ENCODE measurements around the gene UQCR11. TPM values are rescaled to one million over a fixed set of nuclear protein-coding genes. Genes with fewer than 3 reads are reported as not detected.
A peak's percentile ranks its signal among the peaks of the same experiment; 100 is the strongest.

UQCR11 gene
- polyA plus RNA-seq, 1 donor: 82.3 TPM

DNA sequence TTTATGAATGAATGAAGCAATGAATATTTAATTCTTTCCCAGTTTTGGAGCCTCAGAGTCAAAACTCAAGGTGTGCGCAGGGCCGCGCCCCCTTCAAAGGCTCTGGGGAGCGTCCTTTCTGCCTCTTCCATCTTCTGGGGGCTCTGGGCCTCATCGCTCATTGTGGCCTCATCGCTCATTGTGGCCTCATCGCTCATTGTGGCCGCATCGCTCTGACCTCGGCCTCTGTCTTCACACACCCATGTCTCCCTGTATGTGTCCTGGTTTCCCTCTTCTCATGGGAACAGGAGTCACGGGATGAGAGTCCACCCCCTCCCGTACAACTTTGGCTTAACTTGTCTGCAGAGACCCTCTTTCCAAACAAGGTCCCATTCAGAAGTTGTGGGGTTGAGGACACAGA lies 33.9 kb downstream of the UQCR11 start:
- DNase-seq: no peak

DNA sequence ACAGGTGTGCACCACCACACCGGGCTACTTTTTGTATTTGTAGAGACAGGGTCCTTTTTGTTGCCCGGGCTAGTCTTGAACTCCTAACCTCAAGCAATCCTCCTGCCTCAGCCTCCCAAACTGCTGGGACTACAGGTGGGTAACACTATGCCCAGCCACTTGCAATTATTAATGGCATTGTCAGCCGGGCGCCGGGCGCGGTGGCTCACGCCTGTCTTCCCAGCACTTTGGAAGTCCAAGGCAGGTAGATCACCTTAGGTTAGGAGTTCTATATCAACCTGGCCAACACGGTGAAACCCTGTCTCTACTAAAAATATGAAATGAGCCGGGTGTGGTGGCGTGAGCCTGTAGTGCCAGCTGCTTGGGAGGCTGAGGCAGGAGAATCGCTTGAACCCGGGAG lies 34.4 kb downstream of the UQCR11 start:
- DNase-seq: no peak

DNA sequence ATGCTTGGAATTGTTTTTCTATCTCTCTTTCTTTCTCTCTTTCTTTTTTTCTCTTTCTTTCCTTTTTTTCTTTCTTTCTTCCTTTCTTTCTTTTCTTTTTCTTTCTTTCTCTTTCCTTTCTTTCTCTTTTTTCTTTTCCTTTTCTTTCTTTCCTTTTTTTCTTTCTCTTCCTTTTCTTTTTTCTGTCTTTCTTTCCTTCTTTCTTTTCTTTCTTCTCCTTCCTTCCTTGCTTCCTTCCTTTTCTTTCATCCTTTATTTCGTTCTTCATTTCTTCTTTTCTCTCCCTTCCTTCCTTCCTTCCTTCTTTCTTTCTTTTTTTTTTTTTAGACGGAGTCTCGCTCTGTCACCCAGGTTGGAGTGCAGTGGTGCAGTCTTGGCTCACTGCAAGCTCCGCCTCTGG lies 35.3 kb downstream of the UQCR11 start:
- no peak for DNase-seq

DNA sequence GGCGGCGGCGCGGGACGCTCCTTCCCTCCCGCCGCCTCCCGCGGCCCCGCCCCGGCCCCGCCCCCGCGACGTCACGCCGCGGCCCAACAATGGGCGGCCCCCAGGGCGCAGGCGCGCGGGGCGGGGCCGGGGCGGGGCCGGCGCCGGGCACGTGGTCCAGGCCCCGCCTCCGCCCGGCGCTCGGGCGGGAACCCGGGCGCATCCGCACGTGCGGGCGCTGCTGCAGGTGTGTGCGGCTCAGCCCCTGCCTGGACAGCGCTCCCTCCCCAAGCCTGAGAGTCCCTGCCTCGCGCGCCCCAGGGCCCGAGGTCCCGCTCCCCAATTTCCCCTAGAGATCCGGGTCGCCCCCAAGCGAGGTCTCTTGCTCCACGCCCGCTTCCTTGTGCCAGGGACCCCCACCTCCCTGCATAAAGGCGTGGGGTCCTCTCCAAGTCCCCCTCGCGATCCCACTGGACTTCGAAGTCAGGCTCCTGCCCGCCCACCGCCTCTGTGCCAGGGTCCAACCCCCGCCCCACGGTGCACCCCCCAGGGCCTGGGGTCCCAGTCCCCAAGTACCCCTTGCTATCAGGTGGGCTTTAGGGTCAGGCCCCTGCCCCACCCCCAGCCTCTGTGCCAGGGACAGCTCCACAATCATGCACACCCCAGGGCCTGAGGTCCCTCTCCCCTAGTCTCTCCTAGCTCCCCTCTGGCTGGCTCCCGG lies 36.8 kb downstream of the UQCR11 start, which contains the start of gene MEX3D:
Gene MEX3D (minus strand): TSS at position 6 of the 700 bp plus-strand sequence. CDS start 267 bp downstream, outside the sequence.
- DNase-seq: peak; percentile 69

DNA sequence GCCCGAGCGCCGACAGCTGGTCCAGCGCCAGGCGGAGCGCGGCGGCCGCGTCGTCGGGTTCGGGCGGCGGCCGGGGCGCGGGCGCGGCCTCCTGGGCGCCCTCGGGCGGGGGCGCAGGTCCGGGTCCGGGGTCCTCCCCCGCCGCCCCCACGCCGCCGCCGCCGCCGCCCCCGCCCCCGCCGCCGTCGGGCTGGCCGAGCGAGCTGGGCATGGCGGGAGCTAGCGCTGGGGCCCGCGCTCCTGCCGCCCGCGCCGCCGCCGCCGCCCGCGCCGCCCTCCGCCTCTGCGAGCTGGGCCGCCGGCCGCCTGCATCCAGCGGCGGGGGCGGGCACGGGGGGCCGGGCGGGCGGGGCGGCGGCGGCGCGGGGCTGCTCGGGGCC lies 37.4 kb downstream of the UQCR11 start:
- no peak for DNase-seq

DNA sequence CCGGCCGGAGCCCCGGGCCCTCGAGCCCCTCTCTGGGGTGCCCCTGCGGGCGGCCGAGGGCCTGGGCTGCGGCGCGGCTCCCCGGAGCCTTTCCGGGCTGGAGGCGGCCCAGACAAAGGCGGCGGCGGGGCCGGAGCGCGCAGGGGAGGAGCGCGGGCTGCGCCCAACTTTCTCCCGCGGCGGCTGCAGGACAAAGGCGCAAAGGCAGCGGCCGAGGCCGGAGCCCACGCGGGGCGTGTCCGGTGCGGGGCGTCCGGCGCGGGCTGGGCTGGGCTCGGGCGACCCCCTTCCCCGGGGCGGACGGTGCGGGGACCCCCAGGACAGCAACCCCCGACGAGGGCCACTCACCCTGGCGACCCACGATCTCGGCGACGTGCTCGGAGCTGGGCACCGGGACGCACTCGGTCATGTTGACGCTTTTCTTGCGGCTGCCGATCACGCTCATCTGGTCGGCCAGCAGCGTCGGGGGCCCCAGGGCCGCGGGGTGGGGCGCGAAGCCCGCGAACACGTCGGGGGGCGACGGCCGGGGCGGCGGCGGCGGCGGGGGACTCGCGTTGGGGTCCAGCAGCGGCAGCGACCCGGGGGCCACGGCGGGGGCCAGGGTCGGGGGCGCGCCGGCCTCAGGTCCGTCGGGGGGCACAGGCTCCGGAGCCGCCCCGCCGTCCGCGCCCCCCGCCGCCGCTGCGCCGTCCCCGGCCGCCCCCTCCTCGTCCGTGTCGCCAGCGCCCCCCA lies 38.0 kb downstream of the UQCR11 start:
- DNase-seq: no peak

DNA sequence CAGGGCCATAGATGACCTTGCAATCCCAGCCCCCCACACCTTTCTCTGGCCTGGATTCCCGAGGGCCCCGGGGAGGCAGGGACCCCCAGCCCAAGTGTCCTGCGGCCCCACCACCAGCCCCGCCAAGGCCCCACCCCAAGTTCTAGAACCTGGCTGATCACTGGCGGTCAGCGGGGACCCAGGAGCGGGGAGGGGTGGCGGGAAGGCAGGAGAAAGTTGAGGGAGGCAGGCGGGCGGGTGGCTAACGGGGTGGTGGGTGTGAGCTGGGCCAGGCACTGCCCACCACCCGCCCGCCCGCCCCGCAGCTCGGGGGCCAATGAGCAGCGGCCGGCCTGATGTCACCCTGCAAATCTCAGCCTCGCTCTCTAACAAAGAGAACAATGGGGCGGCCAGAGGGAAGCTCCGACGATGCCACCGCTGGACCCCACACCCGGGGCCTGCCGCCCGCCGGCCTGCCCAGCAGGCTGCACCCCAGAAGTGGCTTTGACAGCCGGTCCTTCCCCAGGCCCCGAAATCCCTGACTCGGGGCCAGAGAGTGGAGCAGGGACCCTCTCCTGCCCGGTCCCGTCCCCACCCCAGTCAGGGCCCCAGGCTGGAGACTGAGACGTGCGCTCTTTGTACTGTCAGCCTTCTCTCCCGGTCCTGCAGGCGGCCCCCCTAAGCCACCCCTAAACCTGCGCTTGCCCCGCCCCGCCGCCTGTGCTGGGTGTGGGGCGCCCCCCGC lies 38.7 kb downstream of the UQCR11 start:
- DNase-seq: peak; percentile 85

DNA sequence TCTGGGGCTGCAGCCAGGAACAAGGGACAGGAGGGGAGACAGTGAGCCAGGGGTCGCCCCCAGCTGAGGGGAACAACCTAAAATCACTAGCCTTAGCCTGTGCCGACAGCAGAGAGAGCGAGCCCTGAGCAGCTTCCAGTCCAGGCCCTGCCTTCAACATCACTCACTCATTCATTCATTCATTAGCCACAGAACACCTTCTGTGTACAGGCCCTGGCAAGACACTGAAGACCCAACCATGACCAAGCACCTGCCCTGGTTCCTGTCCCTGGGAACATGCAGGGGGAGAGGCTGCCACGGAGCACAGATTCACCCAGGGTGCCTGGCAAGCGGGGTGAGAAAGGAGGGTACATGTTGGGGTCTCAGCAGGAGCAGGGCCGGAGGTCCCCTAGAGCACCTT lies 42.0 kb downstream of the UQCR11 start:
- DNase-seq: no peak

DNA sequence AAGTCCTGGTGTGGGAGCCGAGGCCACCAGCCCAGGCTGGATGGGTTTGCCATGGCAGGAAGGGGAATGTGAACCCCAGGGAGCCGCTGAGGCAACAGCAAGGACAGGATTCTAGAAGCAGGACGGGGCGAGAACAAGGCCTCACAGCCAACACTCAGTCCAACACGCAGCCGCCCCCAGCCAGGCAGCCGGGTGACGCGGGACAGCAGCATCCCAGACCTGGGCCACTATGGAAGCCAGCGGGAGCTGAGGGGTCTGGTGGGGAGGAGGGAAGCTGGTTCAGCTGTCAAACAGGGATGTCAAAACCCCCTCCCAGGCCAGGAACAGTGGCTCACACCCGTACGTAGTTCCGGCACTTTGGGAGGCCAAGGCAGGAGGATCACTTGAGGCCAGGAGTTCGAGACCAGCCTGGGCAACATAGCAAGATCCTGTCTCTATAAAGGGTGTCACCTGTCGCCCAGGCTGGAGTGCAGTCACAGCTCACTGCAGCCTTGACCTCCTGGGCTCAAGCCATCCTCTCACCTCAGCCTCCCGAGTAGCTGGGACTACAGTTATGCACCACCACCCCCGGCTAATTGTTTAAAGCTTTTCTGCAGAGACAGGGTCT lies 43.9 kb downstream of the UQCR11 start:
- no peak for DNase-seq

DNA sequence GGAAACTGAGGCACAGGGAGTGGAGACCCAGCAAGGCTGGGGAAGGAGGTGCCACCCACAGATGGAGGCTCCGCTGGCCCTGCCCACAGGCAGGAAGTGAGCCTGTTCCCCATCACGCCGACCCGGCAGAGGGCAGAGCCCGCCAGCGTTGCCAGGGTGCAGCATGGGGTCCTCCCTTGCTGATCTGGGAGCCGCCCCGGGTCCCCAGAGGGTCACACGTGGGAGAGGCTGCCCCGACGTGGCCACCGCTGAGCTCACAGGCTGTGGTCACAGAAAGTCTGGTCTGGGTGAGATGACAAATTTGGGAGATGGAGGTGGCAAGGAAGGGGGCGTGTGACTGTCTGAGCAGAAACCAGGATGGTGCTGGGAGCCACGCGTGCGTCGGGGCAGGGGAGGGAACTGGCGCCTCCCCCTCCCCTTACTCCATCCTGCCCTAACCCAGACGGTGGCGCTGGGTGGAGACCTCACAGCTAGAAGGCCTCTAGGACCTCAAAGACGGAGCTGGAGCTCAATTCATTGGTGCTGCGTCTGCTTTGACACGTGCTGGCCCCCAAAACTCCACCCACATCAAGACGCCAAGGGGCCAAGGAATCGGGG lies 44.9 kb downstream of the UQCR11 start:
- DNase-seq: no peak

DNA sequence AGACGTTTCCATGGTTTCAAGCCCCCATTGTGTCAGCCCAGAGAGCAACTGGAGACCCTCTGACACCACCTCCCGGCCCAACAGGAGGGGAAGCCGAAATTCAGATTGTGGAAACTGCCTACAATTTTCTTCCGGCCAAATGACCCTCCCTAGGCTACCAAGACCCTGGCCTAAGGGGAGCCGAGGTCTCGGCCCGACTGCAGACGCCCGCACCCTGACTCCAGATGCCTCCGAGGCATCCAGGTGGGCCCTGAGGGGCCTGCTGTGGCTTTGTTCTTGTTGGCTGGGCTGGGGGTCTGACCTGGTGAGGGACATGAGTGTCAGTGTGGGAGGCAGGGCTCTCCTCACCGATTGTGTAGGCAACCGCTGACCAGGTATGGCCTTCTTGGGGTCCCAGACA lies 46.7 kb downstream of the UQCR11 start:
- DNase-seq: no peak

DNA sequence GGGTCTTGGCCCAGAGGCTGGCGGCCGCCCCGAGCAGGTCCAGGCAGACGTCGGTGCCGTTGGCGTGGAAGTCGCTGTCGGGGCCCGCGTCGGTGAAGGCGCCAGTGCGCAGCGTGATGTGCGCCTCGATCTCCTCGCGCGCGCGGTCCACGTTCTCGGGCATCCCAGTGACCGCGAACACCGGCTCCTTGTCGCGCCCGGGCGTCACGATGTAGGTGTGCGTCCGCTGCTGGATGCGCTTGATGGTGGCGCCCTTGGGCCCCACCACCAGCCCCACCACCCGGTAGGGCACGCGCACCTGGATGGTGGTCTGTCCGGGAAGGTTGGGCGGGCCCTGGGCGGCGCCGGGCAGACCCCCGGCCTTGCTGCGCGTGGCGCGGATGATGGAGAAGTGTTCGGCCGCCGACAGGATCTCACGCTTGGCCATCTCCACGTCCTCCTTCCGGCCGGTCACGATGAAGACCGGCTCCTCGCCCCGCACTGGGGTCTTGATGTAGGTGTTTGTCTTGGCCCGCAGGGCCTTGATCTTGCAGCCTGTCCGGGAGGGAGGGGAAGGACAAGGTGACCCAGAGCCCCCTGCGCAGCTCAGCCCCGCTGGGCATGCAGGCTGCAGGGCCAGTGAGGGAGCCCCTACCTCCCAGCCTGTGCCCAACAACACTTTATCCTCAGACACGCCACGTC lies 48.7 kb downstream of the UQCR11 start:
- no peak for DNase-seq

DNA sequence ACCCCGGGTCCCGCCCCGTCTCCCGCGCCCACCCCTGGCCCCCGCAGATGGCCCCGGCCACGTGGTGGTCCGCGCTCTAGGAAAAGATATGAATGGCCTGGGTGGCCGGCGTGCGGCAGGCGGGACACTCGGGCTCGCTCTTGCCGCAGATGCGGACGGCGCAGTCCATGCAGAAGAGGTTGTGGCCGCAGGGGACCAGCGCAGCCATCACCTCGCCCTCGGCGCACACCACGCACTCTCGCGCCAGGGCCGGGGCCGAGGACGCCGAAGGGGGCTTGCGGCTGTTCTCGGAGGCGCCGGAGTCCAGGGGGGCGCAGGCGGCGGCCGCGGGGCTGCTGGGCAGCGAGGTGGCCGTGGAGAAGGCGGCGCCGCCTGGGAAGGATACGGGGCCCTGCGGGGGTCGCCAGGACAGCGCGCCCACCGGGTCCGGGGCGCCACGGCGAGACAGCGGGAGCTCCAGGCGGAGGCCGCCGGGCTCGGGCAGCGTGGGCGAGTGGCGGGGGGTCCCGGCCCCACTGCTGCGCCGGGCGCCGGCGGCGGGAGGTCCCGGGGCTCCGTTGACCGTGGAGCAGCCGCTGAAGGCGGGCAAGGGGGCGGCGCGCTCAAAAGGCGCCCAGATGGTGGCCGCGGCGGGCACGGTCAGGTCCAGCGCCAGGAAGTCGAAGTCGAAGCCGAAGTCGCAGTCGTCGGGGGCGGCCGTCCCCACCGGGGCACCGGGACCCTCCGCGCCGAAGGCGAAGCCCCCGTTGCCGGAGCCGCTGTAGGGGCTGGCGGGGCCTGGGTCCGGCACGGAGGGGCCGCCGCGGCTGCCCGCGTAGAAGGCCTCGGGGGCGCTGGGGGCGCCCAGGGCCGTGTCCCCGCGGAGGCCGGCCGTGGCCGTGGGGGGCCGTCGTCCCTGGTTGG lies 49.5 kb downstream of the UQCR11 start:
- DNase-seq: no peak

DNA sequence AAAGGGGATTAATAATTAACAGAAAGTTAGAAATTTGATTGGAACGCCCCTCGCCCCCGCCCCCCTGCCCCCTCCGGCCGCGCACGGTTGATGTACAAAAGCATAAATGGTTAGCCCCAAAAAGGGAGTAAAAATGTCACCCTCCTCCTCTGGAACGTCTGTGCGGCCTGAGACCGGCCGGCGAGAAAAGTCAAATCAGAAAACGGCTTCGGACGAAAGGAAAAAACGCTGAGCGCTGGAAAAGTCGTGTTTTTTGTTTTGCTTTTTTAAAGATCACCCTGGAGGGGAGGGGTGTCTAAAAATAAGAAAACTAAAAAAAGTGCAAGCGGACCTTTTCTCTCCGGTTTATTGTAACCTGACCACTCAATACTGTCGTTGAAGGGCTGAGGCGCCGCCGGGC lies 50.3 kb downstream of the UQCR11 start:
- no peak for DNase-seq

DNA sequence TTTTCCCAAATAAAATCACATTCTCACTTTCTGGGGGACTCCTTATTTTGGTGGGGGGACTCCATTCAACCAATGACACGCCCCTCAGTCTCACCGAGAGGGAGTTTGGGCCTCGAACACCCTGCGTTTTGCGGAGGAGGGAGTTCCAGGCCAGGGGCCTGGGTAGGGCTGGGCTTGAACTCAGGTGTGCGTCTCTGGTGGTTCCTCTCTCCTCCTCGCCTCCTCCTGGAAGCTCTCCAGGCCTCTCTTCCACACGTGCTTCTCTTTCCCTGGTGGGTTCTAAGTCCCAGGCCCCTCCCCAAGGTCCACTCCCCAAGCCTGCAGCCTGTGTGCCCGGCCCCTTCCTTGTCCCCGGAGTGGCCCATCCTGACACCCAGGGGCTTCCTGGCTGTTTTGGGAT lies 51.8 kb downstream of the UQCR11 start:
- no peak for DNase-seq

DNA sequence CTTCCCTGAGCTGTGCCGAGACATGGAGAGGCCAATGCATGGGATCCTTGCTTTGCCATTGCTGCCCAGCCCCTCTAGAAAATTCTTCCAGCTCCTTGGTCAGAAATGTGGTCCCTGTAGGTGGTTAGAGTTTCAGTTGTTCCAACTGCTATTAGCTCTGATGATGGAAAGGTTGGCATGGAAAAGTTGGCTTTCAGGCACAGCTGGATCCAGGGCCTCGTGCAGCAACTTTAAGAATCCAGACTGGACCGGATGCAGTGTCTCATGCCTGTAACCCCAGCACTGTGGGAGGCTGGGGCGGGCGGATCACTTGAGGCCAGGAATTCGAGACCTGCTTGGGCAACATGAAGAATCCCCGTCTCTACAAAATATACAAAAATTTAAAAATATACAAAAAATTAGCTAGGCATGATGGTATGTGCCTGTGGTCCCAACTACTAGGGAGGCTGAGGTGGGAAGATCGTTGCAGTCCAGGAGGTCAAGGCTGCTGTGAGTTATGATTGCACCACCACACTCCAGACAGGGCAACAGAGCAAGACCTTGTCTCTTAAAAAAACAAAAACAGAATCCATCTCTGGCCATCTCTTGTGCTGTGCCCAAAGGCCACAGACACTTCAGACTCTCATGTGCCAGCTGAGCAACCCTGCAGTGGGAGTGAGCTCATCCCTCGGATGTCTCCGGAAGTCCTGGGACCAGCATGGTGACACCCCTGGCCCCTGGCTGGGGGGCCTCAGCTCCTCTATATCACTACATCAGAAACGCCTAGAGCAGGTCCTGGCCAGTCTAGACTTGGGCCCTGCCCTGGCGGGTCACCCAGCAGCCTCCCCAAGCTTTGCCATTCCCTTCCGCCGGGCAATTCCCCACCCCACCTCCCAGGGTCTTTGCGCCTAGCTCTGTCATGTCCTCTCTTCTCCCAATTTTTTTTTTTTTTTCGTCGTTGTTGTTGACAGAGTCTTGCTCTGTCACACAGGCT lies 53.9 kb downstream of the UQCR11 start:
- no peak for DNase-seq

DNA sequence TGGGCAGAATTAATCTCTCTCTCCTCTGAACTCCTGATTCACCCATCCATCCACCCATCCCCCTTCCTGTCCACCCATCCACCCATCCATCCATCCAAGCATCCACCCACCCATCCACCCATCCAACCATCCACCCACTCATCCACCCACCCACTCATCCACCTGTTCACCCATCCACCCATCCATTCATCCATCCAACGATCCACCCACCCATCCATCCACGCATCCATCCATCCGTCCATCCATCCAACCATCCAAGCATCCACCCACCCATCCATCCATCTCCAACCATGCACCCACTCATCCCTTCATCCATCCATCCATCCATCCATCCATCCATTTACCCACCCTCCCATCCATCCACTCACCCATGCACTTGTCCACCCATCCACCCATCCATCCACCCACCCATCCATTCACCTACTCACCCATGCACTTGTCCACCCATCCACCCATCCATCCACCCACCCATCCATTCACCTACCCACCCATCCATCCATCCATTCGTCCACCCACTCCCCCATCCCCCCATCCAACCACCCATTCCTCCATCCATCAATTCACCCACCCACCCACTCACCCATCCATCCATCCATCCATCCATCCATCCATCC lies 55.8 kb downstream of the UQCR11 start:
- no peak for DNase-seq

All from left kidney (tissue), 2 donors.